K562 (cell line): ENCODE results near the gene MEIOB. TPM values are rescaled to one million over a fixed set of nuclear protein-coding genes. Genes with fewer than 3 reads are reported as not detected.

Experiments used
- CBX8 ChIP-seq: fragments of 200-600 bp; sonication (generic); IDR thresholded peaks from 2 replicates; pipeline ENCODE4 v1.6.1; 2012; ENCODE audit warnings: borderline replicate concordance, mixed run types, low read depth, mild to moderate bottlenecking, moderate library complexity, mixed read lengths, low read length, control low read depth, inconsistent platforms; ENCODE audit not compliant: poor library complexity, severe bottlenecking; ENCODE audit errors: extremely low read depth
- CHD4 ChIP-seq: fragments of 200-600 bp; sonication (generic); IDR thresholded peaks from 3 replicates; pipeline ENCODE4 v1.6.1; 2012; ENCODE audit warnings: low read depth, mild to moderate bottlenecking, mixed read lengths, low read length, inconsistent platforms; ENCODE audit not compliant: insufficient read depth, insufficient replicate concordance, poor library complexity, severe bottlenecking
- CTBP1 ChIP-seq: fragments of 450-650 bp; IDR thresholded peaks from 2 replicates; pipeline ENCODE4 v1.6.1; 2016; ENCODE audit warnings: borderline replicate concordance
- HDAC8 ChIP-seq: fragments of 450-650 bp; IDR thresholded peaks from 2 replicates; pipeline ENCODE4 v1.6.1; 2016; ENCODE audit warnings: mild to moderate bottlenecking, missing genetic modification characterization, moderate library complexity, missing compliant biosample characterization
- MEF2A ChIP-seq: IDR thresholded peaks from 2 replicates; pipeline ENCODE4 v1.6.1; 2011; ENCODE audit warnings: low read depth, mild to moderate bottlenecking, low read length, moderate library complexity; ENCODE audit not compliant: control insufficient read depth
- MTA3 ChIP-seq: fragments of 450-650 bp; formaldehyde crosslinking; IDR thresholded peaks from 2 replicates; pipeline ENCODE4 v1.6.1; 2017; ENCODE audit warnings: mild to moderate bottlenecking, borderline replicate concordance
- NFYB ChIP-seq: IDR thresholded peaks from 2 replicates; pipeline ENCODE4 v1.6.1; 2011; ENCODE audit warnings: mild to moderate bottlenecking, moderate library complexity; ENCODE audit not compliant: insufficient read length; ENCODE audit errors: extremely low read depth
- RAD21 ChIP-seq, 2 experiments: fragments of 250-450 bp in 1 of 2; fragments of 450-650 bp in 1 of 2; sonication (Bioruptor Pico) in 1 of 2; formaldehyde crosslinking in 1 of 2; IDR thresholded peaks in 1 of 2; conservative IDR thresholded peaks in 1 of 2; 2 replicates each; pipeline versions ENCODE4 v1.4.0 to v1.8.0; 2020 to 2022; ENCODE audit warnings: mild to moderate bottlenecking in 2 of 2, moderate library complexity in 1 of 2
- SAP30 ChIP-seq: fragments of 200-600 bp; sonication (generic); IDR thresholded peaks from 2 replicates; pipeline ENCODE4 v1.6.1; 2012; ENCODE audit warnings: borderline replicate concordance, low read depth, mild to moderate bottlenecking, moderate library complexity, low read length, control low read depth, inconsistent platforms; ENCODE audit not compliant: insufficient read depth, poor library complexity, severe bottlenecking
- SIRT6 ChIP-seq: IDR thresholded peaks from one replicate; pipeline ENCODE4 v1.6.1; 2012; ENCODE audit warnings: low read depth, mild to moderate bottlenecking, control low read depth, inconsistent platforms, low read length, moderate library complexity
- SNIP1 ChIP-seq: fragments of 450-650 bp; IDR thresholded peaks from 2 replicates; pipeline ENCODE4 v1.7.1; 2017; ENCODE audit warnings: low read depth, mild to moderate bottlenecking
- STAG1 ChIP-seq: sonication (generic); formaldehyde crosslinking; IDR thresholded peaks from 2 replicates; pipeline ENCODE4 v1.5.0; 2020; ENCODE audit warnings: missing genetic modification reagents, borderline replicate concordance
- TFAP4 ChIP-seq: sonication (generic); formaldehyde crosslinking; IDR thresholded peaks from 2 replicates; pipeline ENCODE4 v1.8.0; 2022; ENCODE audit warnings: missing genetic modification reagents, mild to moderate bottlenecking, moderate library complexity, borderline replicate concordance
- TGIF2 ChIP-seq: sonication (generic); formaldehyde crosslinking; IDR thresholded peaks from 2 replicates; pipeline ENCODE4 v1.8.1; 2022; ENCODE audit warnings: mild to moderate bottlenecking, missing genetic modification reagents, moderate library complexity
- ZNF232 ChIP-seq: sonication (generic); formaldehyde crosslinking; IDR thresholded peaks from 2 replicates; pipeline ENCODE4 v1.8.0; 2022; ENCODE audit warnings: mild to moderate bottlenecking, missing genetic modification reagents
- ZNF384 ChIP-seq: IDR thresholded peaks from 2 replicates; pipeline ENCODE4 v1.6.1; 2012; ENCODE audit warnings: low read depth, low read length, improper control_type of control experiment
- ZNF407 ChIP-seq: fragments of 450-650 bp; IDR thresholded peaks from 2 replicates; pipeline ENCODE4 v1.6.1; 2016; ENCODE audit warnings: low read depth
- ZNF764 ChIP-seq: fragments of 250-450 bp; sonication (Bioruptor Pico); IDR thresholded peaks from 2 replicates; pipeline ENCODE4 v1.4.0; 2020; ENCODE audit warnings: low read depth, mild to moderate bottlenecking, moderate library complexity
- polyA plus RNA-seq, 8 experiments: library from polyadenylated mRNA; depleted of rRNA in 4 of 8; stranded (reverse) in 5 of 8; unstranded in 3 of 8; fragments of >200 nt; fragmentation: Nextera tagmentation in 2 of 8; fragmentation: Illumina TruSeq in 1 of 8; extraction: Ambion mirVana in 2 of 8; extraction: Trizol in 1 of 8; gene quantifications; 2 replicates each; pipeline versions ENCODE4 v1.2.1 to v1.2.3, GENCODE V29; 2011 to 2014; ENCODE audit warnings: inconsistent platforms in 1 of 8, missing spikeins in 1 of 8
- total RNA-seq, 7 experiments: library from RNA; depleted of rRNA in 6 of 7; stranded (reverse); fragments of >200 nt in 6 of 7; fragmentation: Illumina TruSeq in 2 of 7; extraction: Trizol in 2 of 7; gene quantifications; 2 replicates each; pipeline versions ENCODE4 v1.2.1 to v1.2.3, GENCODE V29; 2011 to 2021; ENCODE audit warnings: low replicate concordance in 1 of 7

Gene MEIOB
- total and polyA plus RNA-seq, 9 of the 15 experiments (the other 6 are each of a cell fraction or from before 2014, with no cell fraction given) = 25.4 to 203 (median 97.6) TPM

GRCh38 chr16:1832838-1833454 is 39.0 kb downstream of the MEIOB start (continued):
- TF ChIP-seq TFAP4 (peak; percentile 96), TGIF2 (CRISPR knock-in tag) (no peak), HDAC8 (tag) (no peak), RAD21 (CRISPR knock-in tag; conservative IDR thresholded peaks at IDR 0.05 in 1 of 2, IDR thresholded peaks at IDR 0.05 in 1 of 2) (peak in 1 of 2 experiments; percentile 20; a peak in 1 of 4 replicates), ZNF384 (peak; percentile 98), SIRT6 (no peak), SAP30 (no peak), NFYB (no peak), MEF2A (no peak), ZNF232 (no peak), MTA3 (peak; percentile 77; the same call in 1 of the 2 replicates), SNIP1 (no peak), ZNF407 (no peak), ZNF764 (CRISPR knock-in tag) (no peak), CTBP1 (peak; percentile 93), CHD4 (no peak), STAG1 (CRISPR knock-in tag) (no peak), CBX8 (no peak)
